CD4-positive, alpha-beta T cell (primary cell): ENCODE measurements around the gene ANO8. TPM values are rescaled to one million over a fixed set of nuclear protein-coding genes. Genes with fewer than 3 reads are reported as not detected.
"Not testable (repeated sequence)": the region's sequence is repeated elsewhere in the genome, so short reads cannot be mapped to it uniquely, and the experiment has no call there.

Experiments used
- ATAC-seq: fragments of 200-7000 bp; cut with Tn5 transposase; one replicate; pipeline ENCODE4 v1.10.0; 2022; ENCODE audit warnings: mild to moderate bottlenecking; ENCODE audit not compliant: poor library complexity
- CTCF ChIA-PET: fragments of 350-600 bp; sonication (Branson Sonifier 250); formaldehyde crosslinking; loops from one replicate; lab custom pipeline; 2021; ENCODE audit warnings: antibody characterized with exemption, inconsistent platforms; lab: Charles Lee
- POLR2A ChIA-PET: fragments of 350-600 bp; sonication (Branson Sonifier 250); formaldehyde crosslinking; loops from one replicate; lab custom pipeline; 2021; ENCODE audit warnings: antibody characterized with exemption, inconsistent platforms; lab: Charles Lee
- DNase-seq, 14 experiments: peaks; one replicate each; pipeline ENCODE4 v3.0.0-alpha.2; 2013 to 2020; ENCODE audit warnings: mixed read lengths in 2 of 14
- H3K27ac ChIP-seq, 2 donors: one replicate each; pipeline versions ENCODE4 v1.5.1 to v1.7.0; 2013; ENCODE audit warnings: low read length in 2 of 2, low read depth in 1 of 2, mild to moderate bottlenecking in 1 of 2
- H3K27me3 ChIP-seq, 2 experiments: 1 replicate in 1 of 2; 2 replicates in 1 of 2; pipeline versions ENCODE4 v1.6.1 to v1.7.0; 2013; ENCODE audit warnings: low read length in 2 of 2, control low read depth in 1 of 2, mild to moderate bottlenecking in 1 of 2, moderate library complexity in 1 of 2; ENCODE audit not compliant: insufficient read depth in 2 of 2, control insufficient read depth in 1 of 2
- H3K36me3 ChIP-seq: one replicate; pipeline ENCODE4 v1.6.1; 2013; ENCODE audit warnings: low read length, control low read depth; ENCODE audit not compliant: insufficient read depth
- H3K4me1 ChIP-seq: one replicate; pipeline ENCODE4 v1.6.1; 2013; ENCODE audit warnings: low read length, control low read depth; ENCODE audit not compliant: insufficient read depth
- H3K4me3 ChIP-seq: one replicate; pipeline ENCODE4 v1.5.1; 2013; ENCODE audit warnings: mild to moderate bottlenecking, low read length, moderate library complexity
- H3K9me3 ChIP-seq, 2 experiments: 1 replicate in 1 of 2; 2 replicates in 1 of 2; pipeline versions ENCODE4 v1.6.1 to v1.7.0; 2013; ENCODE audit warnings: low read length in 2 of 2, mild to moderate bottlenecking in 2 of 2, control low read depth in 1 of 2, moderate library complexity in 1 of 2; ENCODE audit not compliant: control insufficient read depth in 1 of 2, insufficient read depth in 1 of 2
- H3K27ac Mint-ChIP-seq: one replicate; pipeline ENCODE4 v1.8.0; 2020; ENCODE audit warnings: mixed read lengths
- H3K27me3 Mint-ChIP-seq: one replicate; pipeline ENCODE4 v1.8.0; 2021; ENCODE audit warnings: mixed read lengths
- H3K36me3 Mint-ChIP-seq: one replicate; pipeline ENCODE4 v1.8.0; 2021; ENCODE audit warnings: low read depth, mixed read lengths
- H3K4me1 Mint-ChIP-seq: one replicate; pipeline ENCODE4 v1.8.0; 2021; ENCODE audit warnings: low read depth, mixed read lengths
- H3K4me3 Mint-ChIP-seq: one replicate; pipeline ENCODE4 v1.8.0; 2020; ENCODE audit warnings: mild to moderate bottlenecking, mixed read lengths
- H3K9me3 Mint-ChIP-seq: one replicate; pipeline ENCODE4 v1.8.0; 2020; ENCODE audit warnings: mixed read lengths
- CTCF ChIP-seq: fragments of 200-600 bp; IDR thresholded peaks from one replicate; pipeline ENCODE4 v1.8.0; 2022; ENCODE audit warnings: antibody characterized with exemption, mild to moderate bottlenecking
- intact Hi-C, 2 experiments: fragments of 100-400 bp; cut with DNase I in 1 of 2; cut with micrococcal nuclease in 1 of 2; formaldehyde crosslinking; loops; one replicate each; pipeline versions ENCODE4 v1.15.1 to v1.9.0; 2023 to 2025; cut with DNase I, micrococcal nuclease
- total RNA-seq, 174 experiments: library from RNA in 2 of 174; stranded (reverse) in 2 of 174; gene quantifications; one replicate each; pipeline ENCODE4 v1.2.3 and lab custom pipeline; 2021 to 2026

Gene ANO8
- total RNA-seq, 2 experiments from 2014 or later = 15.3 TPM

- no peak overlapping the region for H3K27ac ChIP-seq
- intact Hi-C loops = no loop called here
Observed at GRCh38 chr19:17370026-17370587, 35.5 kb upstream of the ANO8 start.

GRCh38 chr19:17365361-17365760 lies 30.7 kb upstream of the ANO8 start:
- POLR2A ChIA-PET = no interaction called here
- intact Hi-C loops = no loop called here
- Mint-ChIP-seq H3K36me3 (no peaks in the 10 kb centered on the region), H3K9me3 (no peaks in the 10 kb centered on the region), H3K27me3 (peaks cover 4% of the 10 kb centered on the region), H3K4me1 (no peaks in the 10 kb centered on the region), H3K4me3 (no peak overlapping the region), H3K27ac (no peak overlapping the region)
- Histone ChIP-seq H3K9me3 (no peaks in the 10 kb centered on the region), H3K4me3 (no peak overlapping the region), H3K36me3 (no peaks in the 10 kb centered on the region), H3K27ac (no peak overlapping the region), H3K27me3 (no peaks in the 10 kb centered on the region), H3K4me1 (no peaks in the 10 kb centered on the region)
- DNase-seq = no peak
- ATAC-seq = no peak
- CTCF ChIA-PET = no interaction called here
- no peak for TF ChIP-seq CTCF

More at GRCh38 chr19:17370026-17370587, 35.5 kb upstream of the ANO8 start:
- Mint-ChIP-seq H3K36me3 (no peaks in the 10 kb centered on the region), H3K4me1 (no peaks in the 10 kb centered on the region), H3K27me3 (peaks cover 5% of the 10 kb centered on the region), H3K9me3 (no peaks in the 10 kb centered on the region), H3K27ac (no peak overlapping the region), H3K4me3 (no peak overlapping the region)
- TF ChIP-seq CTCF = no peak
- DNase-seq (peak in 3 of 14 experiments; percentile 15 to 54 (median 45)), ATAC-seq (no peak)
- ChIA-PET CTCF (no interaction called here), POLR2A (no interaction called here)
- no peaks in the 10 kb centered on the region for H3K9me3 ChIP-seq
- H3K4me3 ChIP-seq = no peak overlapping the region
- no peaks in the 10 kb centered on the region for H3K36me3 ChIP-seq
- no peaks in the 10 kb centered on the region for H3K27me3 ChIP-seq
- H3K4me1 ChIP-seq = no peaks in the 10 kb centered on the region

GRCh38 chr19:17363852-17364605 lies 29.4 kb upstream of the ANO8 start:
- H3K9me3 ChIP-seq, H3K4me1 Mint-ChIP-seq, H3K36me3 Mint-ChIP-seq, H3K4me1 ChIP-seq, intact Hi-C loops, H3K9me3 Mint-ChIP-seq, H3K4me3 ChIP-seq, ATAC-seq, H3K4me3 Mint-ChIP-seq, POLR2A ChIA-PET, H3K27ac Mint-ChIP-seq, DNase-seq, H3K27me3 ChIP-seq, H3K27ac ChIP-seq, CTCF ChIA-PET, H3K27me3 Mint-ChIP-seq, H3K36me3 ChIP-seq: not testable (repeated sequence)
